Fibroblast of villous mesenchyme (primary cell): ENCODE results near the gene CRAMP1. TPM values are rescaled to one million over a fixed set of nuclear protein-coding genes. Genes with fewer than 3 reads are reported as not detected.

Experiments used
- DNase-seq: peaks from one replicate; pipeline ENCODE4 v3.0.0-alpha.2; 2010; ENCODE audit warnings: low read depth
- H3K4me3 ChIP-seq: 2 replicates; pipeline ENCODE4 v1.5.1; 2011; ENCODE audit warnings: low read depth, mild to moderate bottlenecking, low read length
- total RNA-seq: library from RNA; depleted of rRNA; stranded (reverse); fragments of >200 nt; gene quantifications from 2 replicates; pipeline ENCODE4 v1.2.3, GENCODE V29; 2012
- TF ChIP-seq, protein P1 (sequence below): IDR thresholded peaks from 2 replicates; pipeline ENCODE4 v1.5.1; 2012; ENCODE audit warnings: low read depth, mild to moderate bottlenecking, low read length; ENCODE audit not compliant: insufficient read depth

CRAMP1 gene
- total RNA-seq, 1 donor: 10.4 TPM

DNA sequence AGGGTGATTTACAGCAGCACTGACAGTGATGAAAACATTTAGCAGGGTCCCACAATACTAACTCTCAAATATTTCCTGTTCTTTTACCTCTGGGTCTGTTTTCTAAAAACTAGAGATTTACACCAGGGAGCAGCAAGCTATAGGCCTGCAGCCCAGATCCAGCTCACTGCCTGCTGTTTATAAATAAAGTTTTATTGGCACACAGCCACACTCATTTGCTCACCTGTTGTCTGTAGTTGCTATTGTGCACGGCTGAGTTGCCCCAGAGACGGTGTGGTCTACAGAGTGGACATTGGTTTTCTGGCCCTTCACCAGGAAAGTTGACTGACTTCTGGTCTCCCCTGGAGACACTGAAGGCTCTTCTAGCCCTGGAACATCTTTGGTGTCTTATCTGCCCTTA lies 49.7 kb downstream of the CRAMP1 start:
- TF ChIP-seq, protein P1, sequence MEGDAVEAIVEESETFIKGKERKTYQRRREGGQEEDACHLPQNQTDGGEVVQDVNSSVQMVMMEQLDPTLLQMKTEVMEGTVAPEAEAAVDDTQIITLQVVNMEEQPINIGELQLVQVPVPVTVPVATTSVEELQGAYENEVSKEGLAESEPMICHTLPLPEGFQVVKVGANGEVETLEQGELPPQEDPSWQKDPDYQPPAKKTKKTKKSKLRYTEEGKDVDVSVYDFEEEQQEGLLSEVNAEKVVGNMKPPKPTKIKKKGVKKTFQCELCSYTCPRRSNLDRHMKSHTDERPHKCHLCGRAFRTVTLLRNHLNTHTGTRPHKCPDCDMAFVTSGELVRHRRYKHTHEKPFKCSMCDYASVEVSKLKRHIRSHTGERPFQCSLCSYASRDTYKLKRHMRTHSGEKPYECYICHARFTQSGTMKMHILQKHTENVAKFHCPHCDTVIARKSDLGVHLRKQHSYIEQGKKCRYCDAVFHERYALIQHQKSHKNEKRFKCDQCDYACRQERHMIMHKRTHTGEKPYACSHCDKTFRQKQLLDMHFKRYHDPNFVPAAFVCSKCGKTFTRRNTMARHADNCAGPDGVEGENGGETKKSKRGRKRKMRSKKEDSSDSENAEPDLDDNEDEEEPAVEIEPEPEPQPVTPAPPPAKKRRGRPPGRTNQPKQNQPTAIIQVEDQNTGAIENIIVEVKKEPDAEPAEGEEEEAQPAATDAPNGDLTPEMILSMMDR: no peak
- no peak for DNase-seq
- no peak overlapping the region for H3K4me3 ChIP-seq

DNA sequence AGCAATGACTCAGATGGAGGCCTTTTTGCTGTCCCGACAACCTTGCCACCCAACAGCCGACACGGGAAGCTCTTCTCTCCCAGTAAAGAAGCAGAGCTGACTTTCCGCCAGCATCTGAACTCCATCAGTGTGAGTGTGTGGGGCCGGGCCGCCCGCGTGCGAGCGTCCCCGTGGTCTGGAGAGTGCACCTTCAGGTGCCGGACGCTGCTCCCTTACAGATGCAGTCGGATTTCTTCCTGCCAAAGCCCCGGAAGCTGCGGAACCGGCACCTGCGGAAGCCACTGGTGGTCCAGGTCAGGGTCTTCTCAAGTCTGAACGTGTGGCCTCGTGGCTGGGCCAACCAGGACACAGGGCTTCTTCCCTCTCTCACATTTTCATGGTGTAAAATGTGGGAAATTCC lies 50.4 kb downstream of the CRAMP1 start:
- TF ChIP-seq, protein P1: no peak

DNA sequence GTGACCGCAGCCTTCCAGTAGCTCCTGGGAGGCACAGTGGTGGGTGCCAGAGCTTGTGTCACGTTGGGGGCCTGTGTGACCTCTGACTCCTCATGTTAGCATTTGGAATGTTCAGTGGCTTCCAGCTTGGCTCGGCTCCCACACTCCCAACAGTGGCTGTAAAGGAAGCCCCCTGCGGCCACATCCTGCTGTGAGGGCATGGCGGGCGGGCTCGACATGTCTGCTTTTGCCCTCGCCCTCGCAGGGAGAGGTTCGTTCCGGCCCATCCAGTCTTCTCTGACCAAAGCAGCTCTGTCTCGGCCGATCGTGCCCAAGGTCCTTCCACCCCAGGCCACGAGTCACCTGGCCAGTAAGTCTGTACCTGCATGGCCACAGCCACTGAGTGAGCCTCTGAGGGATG lies 53.7 kb downstream of the CRAMP1 start:
- TF ChIP-seq, protein P1: no peak
- no peak for DNase-seq

More for the DNA sequence above, 50.4 kb downstream of the CRAMP1 start:
- DNase-seq: no peak
- no peak overlapping the region for H3K4me3 ChIP-seq

DNA sequence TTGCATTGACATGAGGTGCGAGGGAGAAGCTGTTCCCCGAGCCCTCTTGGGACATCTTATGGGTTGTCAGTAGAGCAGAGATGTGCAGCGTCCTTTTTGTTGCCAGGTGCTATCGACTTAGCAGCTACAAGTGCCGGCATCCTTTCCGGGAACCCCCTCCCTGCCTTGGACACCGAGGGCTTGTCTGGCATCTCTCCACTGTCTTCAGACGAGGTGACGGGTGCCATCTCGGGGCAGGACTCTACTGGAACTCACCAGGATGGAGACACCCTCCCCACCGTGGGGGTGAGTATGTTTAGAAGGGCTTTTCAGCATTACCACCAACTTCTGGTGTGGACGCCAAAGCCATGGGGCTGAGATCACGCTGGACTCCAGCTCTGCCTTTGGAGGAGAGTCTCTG lies 54.2 kb downstream of the CRAMP1 start:
- H3K4me3 ChIP-seq: no peak overlapping the region
- no peak for DNase-seq
- TF ChIP-seq, protein P1: no peak

More for the DNA sequence above, 53.7 kb downstream of the CRAMP1 start:
- H3K4me3 ChIP-seq: no peak overlapping the region

DNA sequence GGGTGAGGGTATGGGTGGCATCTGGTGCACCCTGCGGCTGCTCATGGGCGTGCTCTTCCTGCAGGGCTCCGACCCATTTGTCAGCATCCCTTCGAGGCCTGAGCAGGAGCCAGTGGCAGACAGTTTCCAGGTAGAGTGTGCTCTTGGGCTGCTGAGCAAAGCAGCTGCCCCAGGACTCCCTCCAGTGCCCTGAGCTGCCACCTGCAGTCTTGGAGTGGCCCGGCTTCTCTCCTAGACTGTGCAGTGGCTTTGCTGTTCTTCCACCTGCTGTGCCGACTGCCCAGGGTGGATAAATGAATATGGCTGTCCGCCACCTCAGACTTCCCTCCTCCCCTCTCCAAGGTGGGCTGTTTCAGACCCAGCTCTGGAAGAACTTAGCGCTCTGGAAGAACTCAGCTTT lies 55.1 kb downstream of the CRAMP1 start:
- TF ChIP-seq, protein P1: no peak

DNA sequence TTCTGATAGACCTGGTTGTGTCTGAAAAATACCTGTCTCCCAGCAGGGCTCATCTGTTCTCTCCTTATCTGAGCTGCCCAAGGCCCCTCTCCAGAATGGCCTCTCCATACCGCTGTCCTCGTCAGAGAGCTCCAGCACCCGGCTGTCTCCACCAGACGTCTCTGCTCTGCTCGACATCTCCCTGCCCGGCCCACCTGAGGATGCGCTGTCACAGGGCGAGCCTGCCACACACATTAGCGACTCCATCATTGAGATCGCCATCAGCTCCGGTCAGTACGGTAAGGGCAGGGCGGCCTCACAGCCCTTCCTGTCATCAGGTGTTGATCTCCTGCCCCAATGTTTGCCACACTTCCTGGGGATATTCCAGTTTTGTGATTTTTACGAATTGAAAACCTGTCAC lies 55.8 kb downstream of the CRAMP1 start:
- no peak for DNase-seq
- TF ChIP-seq, protein P1: no peak
- H3K4me3 ChIP-seq: no peak overlapping the region

More for the DNA sequence above, 55.1 kb downstream of the CRAMP1 start:
- H3K4me3 ChIP-seq: no peak overlapping the region
- no peak for DNase-seq

DNA sequence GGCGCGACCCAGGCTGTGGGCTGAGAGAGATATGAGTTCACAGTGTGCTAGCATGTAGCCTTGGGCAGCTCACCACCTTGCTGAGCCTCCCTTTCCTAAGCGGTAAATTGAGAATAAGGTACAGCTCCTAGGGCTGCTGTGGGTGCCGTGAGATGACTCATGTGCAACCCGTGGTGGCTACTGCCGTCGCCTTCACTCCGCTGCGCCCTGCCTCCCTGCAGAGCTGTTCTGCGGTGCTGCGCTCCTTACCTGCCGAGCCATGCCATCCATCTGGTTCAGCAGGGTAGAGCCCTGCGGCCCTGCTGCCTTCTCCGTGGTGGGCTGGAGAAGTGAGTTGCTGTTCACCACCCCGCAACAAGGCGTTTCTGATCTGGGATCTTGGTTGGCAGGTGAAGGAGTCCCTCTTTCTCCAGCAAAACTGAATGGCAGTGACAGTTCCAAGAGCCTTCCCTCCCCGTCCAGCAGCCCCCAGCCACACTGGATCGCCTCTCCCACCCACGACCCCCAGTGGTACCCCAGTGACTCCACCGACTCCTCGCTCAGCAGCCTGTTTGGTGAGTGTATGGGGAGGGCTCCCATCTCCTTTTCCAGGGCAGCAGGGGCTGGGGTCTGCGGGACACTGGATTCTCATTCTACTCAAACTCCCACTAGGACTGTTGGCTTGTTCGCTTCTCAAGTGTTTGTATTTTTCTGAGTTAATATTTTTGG lies 56.6 kb downstream of the CRAMP1 start:
- DNase-seq: no peak
- TF ChIP-seq, protein P1: no peak
- H3K4me3 ChIP-seq: no peak overlapping the region
